HAP-1 (cell line): Measurements from ENCODE around the gene C12orf76.

Source experiments
- DNase-seq, 2 experiments: peaks; one replicate each; pipeline ENCODE4 v3.0.0-alpha.2; 2016 to 2020; ENCODE audit warnings: low spot score in 2 of 2
- H3K27me3 ChIP-seq: fragments of 250-450 bp; sonication (Bioruptor Pico); 2 replicates; pipeline ENCODE4 v1.5.1; 2020; ENCODE audit warnings: low read depth, mild to moderate bottlenecking, moderate library complexity
- H3K36me3 ChIP-seq: fragments of 250-450 bp; sonication (Bioruptor Pico); replicated peaks from 2 replicates; pipeline ENCODE4 v1.5.1; 2020; ENCODE audit warnings: mild to moderate bottlenecking
- H3K4me1 ChIP-seq: fragments of 250-450 bp; sonication (Bioruptor Pico); 2 replicates; pipeline ENCODE4 v1.5.1; 2020; ENCODE audit warnings: mild to moderate bottlenecking
- H3K4me3 ChIP-seq: fragments of 250-450 bp; sonication (Bioruptor Pico); 2 replicates; pipeline ENCODE4 v1.5.1; 2020; ENCODE audit warnings: mild to moderate bottlenecking, moderate library complexity
- H3K9me3 ChIP-seq: fragments of 250-450 bp; sonication (Bioruptor Pico); 2 replicates; pipeline ENCODE4 v1.5.1; 2020; ENCODE audit warnings: mild to moderate bottlenecking, moderate library complexity
- in situ Hi-C: fragments of 300-500 bp; cut with MboI; formaldehyde crosslinking; loops from 3 replicates; pipeline ENCODE4 v1.14.3; 2020; ENCODE audit warnings: low sequenced_read_pairs, inconsistent platforms, mixed read lengths

Gene C12orf76

GRCh38 chr12:110002676-110003515 lies 45.4 kb downstream of the C12orf76 start:
- Histone ChIP-seq H3K4me3 (no peak overlapping the region), H3K4me1 (peaks cover 9% of the 10 kb centered on the region), H3K36me3 (peaks cover 9% of the 10 kb centered on the region; the same call in 1 of the 2 replicates), H3K9me3 (no peaks in the 10 kb centered on the region), H3K27me3 (no peaks in the 10 kb centered on the region)
- no peak for DNase-seq
- in situ Hi-C loops, result no loop called here

GRCh38 chr12:110001596-110001995 lies 46.7 kb downstream of the C12orf76 start:
- in situ Hi-C loops, result no loop called here
- Histone ChIP-seq H3K4me3 (no peak overlapping the region), H3K27me3 (no peaks in the 10 kb centered on the region), H3K36me3 (peaks cover 9% of the 10 kb centered on the region; the same call in 1 of the 2 replicates), H3K4me1 (peaks cover 11% of the 10 kb centered on the region), H3K9me3 (no peaks in the 10 kb centered on the region)
- DNase-seq, result no peak

GRCh38 chr12:109999983-110000505 lies 48.3 kb downstream of the C12orf76 start:
- Histone ChIP-seq H3K36me3 (peaks cover 9% of the 10 kb centered on the region), H3K4me1 (peaks cover 16% of the 10 kb centered on the region), H3K9me3 (no peaks in the 10 kb centered on the region), H3K27me3 (no peaks in the 10 kb centered on the region), H3K4me3 (peak overlapping the region; percentile 63)
- peak; percentile 16 to 36 for DNase-seq
- in situ Hi-C loops, result no loop called here

- H3K4me3 ChIP-seq, result peak overlapping the region; percentile 63
- peaks cover 21% of the 10 kb centered on the region for H3K4me1 ChIP-seq
- peaks cover 9% of the 10 kb centered on the region for H3K36me3 ChIP-seq
- no peaks in the 10 kb centered on the region for H3K27me3 ChIP-seq
- no peaks in the 10 kb centered on the region for H3K9me3 ChIP-seq
- no peak for DNase-seq
- in situ Hi-C loops, result no loop called here
These were observed 48.7 kb downstream of the C12orf76 start for GRCh38 chr12:109999649-109999971.

- Histone ChIP-seq H3K27me3 (no peaks in the 10 kb centered on the region), H3K4me1 (peaks cover 26% of the 10 kb centered on the region), H3K36me3 (peaks cover 9% of the 10 kb centered on the region), H3K9me3 (no peaks in the 10 kb centered on the region), H3K4me3 (peak within 1 kb of the TSS; percentile 63)
- in situ Hi-C loops, result no loop called here
- DNase-seq, result peak; percentile 84 to 92
These were observed 49.2 kb downstream of the C12orf76 start, which contains the start of gene ANKRD13A for GRCh38 chr12:109998904-109999648. TSS of gene ANKRD13A (plus strand) at chr12:109999430. CDS start at chr12:109999689, 259 bp downstream.

GRCh38 chr12:109998241-109998903 lies 50.0 kb downstream of the C12orf76 start:
- DNase-seq, result no peak
- no peaks in the 10 kb centered on the region for H3K27me3 ChIP-seq
- peaks cover 8% of the 10 kb centered on the region for H3K36me3 ChIP-seq
- peaks cover 27% of the 10 kb centered on the region for H3K4me1 ChIP-seq
- no peaks in the 10 kb centered on the region for H3K9me3 ChIP-seq
- in situ Hi-C loops, result no loop called here
- peak overlapping the region; percentile 63 for H3K4me3 ChIP-seq

GRCh38 chr12:109997393-109997792 lies 50.9 kb downstream of the C12orf76 start:
- no peak for DNase-seq
- no peaks in the 10 kb centered on the region for H3K27me3 ChIP-seq
- no peak overlapping the region for H3K4me3 ChIP-seq
- H3K4me1 ChIP-seq, result peaks cover 27% of the 10 kb centered on the region
- H3K36me3 ChIP-seq, result no peaks in the 10 kb centered on the region; the same call in 1 of the 2 replicates
- in situ Hi-C loops, result no loop called here
- no peaks in the 10 kb centered on the region for H3K9me3 ChIP-seq

- peaks cover 27% of the 10 kb centered on the region for H3K4me1 ChIP-seq
- H3K9me3 ChIP-seq, result no peaks in the 10 kb centered on the region
- H3K27me3 ChIP-seq, result no peaks in the 10 kb centered on the region
- H3K4me3 ChIP-seq, result peak overlapping the region; percentile 93
- no peaks in the 10 kb centered on the region; the same call in 1 of the 2 replicates for H3K36me3 ChIP-seq
- no peak for DNase-seq
- in situ Hi-C loops, result no loop called here
These were observed 51.9 kb downstream of the C12orf76 start for GRCh38 chr12:109996483-109996853.

GRCh38 chr12:109995686-109996482 lies 52.4 kb downstream of the C12orf76 start, which contains the start of gene GIT2:
TSS of gene GIT2 (minus strand) at chr12:109996368. CDS start at chr12:109996224, 144 bp downstream.
- Histone ChIP-seq H3K36me3 (no peaks in the 10 kb centered on the region; the same call in 1 of the 2 replicates), H3K9me3 (no peaks in the 10 kb centered on the region), H3K27me3 (no peaks in the 10 kb centered on the region), H3K4me1 (peaks cover 27% of the 10 kb centered on the region), H3K4me3 (peak within 1 kb of the TSS; percentile 93)
- peak; percentile 91 to 94 for DNase-seq
- in situ Hi-C loops, result no loop called here

GRCh38 chr12:109995361-109995685 lies 53.0 kb downstream of the C12orf76 start:
- no peak for DNase-seq
- Histone ChIP-seq H3K4me3 (peak overlapping the region; percentile 93), H3K9me3 (no peaks in the 10 kb centered on the region), H3K36me3 (peaks cover 5% of the 10 kb centered on the region), H3K27me3 (no peaks in the 10 kb centered on the region), H3K4me1 (peaks cover 27% of the 10 kb centered on the region)
- in situ Hi-C loops, result no loop called here

- peak overlapping the region; percentile 93 for H3K4me3 ChIP-seq
- peaks cover 5% of the 10 kb centered on the region for H3K36me3 ChIP-seq
- DNase-seq, result no peak
- H3K27me3 ChIP-seq, result no peaks in the 10 kb centered on the region
- no peaks in the 10 kb centered on the region for H3K9me3 ChIP-seq
- in situ Hi-C loops, result no loop called here
- H3K4me1 ChIP-seq, result peaks cover 32% of the 10 kb centered on the region
These were observed 53.7 kb downstream of the C12orf76 start for GRCh38 chr12:109994401-109995175.

GRCh38 chr12:109993091-109993490 lies 55.2 kb downstream of the C12orf76 start:
- Histone ChIP-seq H3K4me3 (no peak overlapping the region), H3K36me3 (peaks cover 8% of the 10 kb centered on the region), H3K9me3 (no peaks in the 10 kb centered on the region), H3K27me3 (no peaks in the 10 kb centered on the region), H3K4me1 (peaks cover 33% of the 10 kb centered on the region)
- in situ Hi-C loops, result no loop called here
- DNase-seq, result no peak
